ENCODE data around the gene PROB1. TPM values are rescaled to one million over a fixed set of nuclear protein-coding genes. Genes with fewer than 3 reads are reported as not detected.

Gene PROB1
- total and polyA plus RNA-seq, 2 of the 13 experiments (the other 11 are each of a cell fraction or from before 2014, with no cell fraction given): 0.69 to 1.1 TPM

DNA sequence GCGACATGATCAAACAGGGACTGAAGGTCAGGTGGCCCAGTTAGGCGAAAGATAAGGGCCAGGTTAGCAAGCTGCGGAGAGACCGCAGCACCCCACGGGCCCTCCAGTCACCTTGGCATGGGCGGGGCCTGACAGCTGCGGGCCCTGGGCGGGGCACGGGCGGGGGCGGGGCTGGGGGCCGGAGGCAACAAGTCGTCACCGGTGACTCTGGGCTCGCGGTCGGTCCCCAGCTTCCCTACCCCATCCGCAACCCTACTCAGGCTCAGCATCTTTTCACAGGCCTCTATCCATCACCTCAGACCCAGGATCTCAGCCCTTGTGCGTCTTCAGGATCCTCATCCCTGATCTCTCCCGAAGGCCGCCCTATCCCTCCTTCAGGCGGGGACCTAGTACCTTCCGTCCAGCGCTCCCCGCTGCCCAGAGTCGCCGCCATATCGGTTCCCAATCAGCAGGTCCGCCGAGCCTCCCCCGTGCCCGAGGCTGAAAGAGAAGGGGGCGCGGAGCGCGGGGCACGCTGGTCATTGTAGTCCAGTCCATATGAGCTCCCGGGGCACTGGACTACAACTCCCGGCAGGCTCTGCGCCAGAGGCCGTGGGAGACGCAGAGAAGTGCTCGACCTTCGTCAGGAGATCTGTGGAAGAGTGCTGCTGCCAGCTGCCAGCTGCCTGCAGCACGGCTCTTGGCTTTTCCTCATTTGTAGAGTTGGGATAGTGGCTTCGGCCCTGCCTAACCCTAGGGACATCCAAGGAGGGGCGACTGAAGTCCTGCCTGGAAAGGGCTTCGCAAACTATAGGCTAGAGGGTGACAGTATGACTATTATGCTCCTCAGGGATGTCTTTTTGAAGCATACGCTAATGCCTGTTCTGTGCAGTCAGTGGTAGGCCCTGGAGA is 44.4 kb upstream of the PROB1 start, which contains the start of gene DNAJC18 (continued):
- TF ChIP-seq, protein P1, sequence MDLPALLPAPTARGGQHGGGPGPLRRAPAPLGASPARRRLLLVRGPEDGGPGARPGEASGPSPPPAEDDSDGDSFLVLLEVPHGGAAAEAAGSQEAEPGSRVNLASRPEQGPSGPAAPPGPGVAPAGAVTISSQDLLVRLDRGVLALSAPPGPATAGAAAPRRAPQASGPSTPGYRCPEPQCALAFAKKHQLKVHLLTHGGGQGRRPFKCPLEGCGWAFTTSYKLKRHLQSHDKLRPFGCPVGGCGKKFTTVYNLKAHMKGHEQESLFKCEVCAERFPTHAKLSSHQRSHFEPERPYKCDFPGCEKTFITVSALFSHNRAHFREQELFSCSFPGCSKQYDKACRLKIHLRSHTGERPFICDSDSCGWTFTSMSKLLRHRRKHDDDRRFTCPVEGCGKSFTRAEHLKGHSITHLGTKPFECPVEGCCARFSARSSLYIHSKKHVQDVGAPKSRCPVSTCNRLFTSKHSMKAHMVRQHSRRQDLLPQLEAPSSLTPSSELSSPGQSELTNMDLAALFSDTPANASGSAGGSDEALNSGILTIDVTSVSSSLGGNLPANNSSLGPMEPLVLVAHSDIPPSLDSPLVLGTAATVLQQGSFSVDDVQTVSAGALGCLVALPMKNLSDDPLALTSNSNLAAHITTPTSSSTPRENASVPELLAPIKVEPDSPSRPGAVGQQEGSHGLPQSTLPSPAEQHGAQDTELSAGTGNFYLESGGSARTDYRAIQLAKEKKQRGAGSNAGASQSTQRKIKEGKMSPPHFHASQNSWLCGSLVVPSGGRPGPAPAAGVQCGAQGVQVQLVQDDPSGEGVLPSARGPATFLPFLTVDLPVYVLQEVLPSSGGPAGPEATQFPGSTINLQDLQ (CRISPR knock-in tag; IDR thresholded peaks at IDR 0.05): no peak
- peak; percentile 84 for TF ChIP-seq POLR2AphosphoS5 (IDR thresholded peaks at IDR 0.05; ENCODE audit: low read depth, low read length)
- TF ChIP-seq CHD2 (IDR thresholded peaks at IDR 0.05; ENCODE audit: low read depth, low read length): no peak
- no peak for TF ChIP-seq EZH2 (conservative IDR thresholded peaks at IDR 0.05; ENCODE audit: low read depth, low read length)
- 0 out of 2 replicates have a peak, but pooled peaks have one; percentile 60 for TF ChIP-seq ELF4 (CRISPR knock-in tag; IDR thresholded peaks at IDR 0.05; ENCODE audit: borderline replicate concordance)
- no peak for TF ChIP-seq REXO4 (CRISPR knock-in tag; IDR thresholded peaks at IDR 0.05; ENCODE audit: borderline replicate concordance)
- TF ChIP-seq NKX3-1 (CRISPR knock-in tag; IDR thresholded peaks at IDR 0.05): no peak
- TF ChIP-seq TMF1 (CRISPR knock-in tag; IDR thresholded peaks at IDR 0.05; ENCODE audit: low read depth): no peak
- TF ChIP-seq, protein P2, sequence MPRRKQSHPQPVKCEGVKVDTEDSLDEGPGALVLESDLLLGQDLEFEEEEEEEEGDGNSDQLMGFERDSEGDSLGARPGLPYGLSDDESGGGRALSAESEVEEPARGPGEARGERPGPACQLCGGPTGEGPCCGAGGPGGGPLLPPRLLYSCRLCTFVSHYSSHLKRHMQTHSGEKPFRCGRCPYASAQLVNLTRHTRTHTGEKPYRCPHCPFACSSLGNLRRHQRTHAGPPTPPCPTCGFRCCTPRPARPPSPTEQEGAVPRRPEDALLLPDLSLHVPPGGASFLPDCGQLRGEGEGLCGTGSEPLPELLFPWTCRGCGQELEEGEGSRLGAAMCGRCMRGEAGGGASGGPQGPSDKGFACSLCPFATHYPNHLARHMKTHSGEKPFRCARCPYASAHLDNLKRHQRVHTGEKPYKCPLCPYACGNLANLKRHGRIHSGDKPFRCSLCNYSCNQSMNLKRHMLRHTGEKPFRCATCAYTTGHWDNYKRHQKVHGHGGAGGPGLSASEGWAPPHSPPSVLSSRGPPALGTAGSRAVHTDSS (CRISPR knock-in tag; conservative IDR thresholded peaks at IDR 0.05): no peak
- TF ChIP-seq NFE2L1 (CRISPR knock-in tag; IDR thresholded peaks at IDR 0.05; ENCODE audit: borderline replicate concordance): no peak
- TF ChIP-seq GFI1 (CRISPR knock-in tag; IDR thresholded peaks at IDR 0.05; ENCODE audit: borderline replicate concordance): no peak
- TF ChIP-seq ONECUT2 (CRISPR knock-in tag; IDR thresholded peaks at IDR 0.05): no peak
- no peak for TF ChIP-seq ZNF773 (CRISPR knock-in tag; IDR thresholded peaks at IDR 0.05; ENCODE audit: borderline replicate concordance)
- no peak for TF ChIP-seq ZNF564 (CRISPR knock-in tag; IDR thresholded peaks at IDR 0.05)
- TF ChIP-seq ZNF18 (CRISPR knock-in tag; IDR thresholded peaks at IDR 0.05; ENCODE audit: insufficient replicate concordance): no peak
- TF ChIP-seq LCORL (IDR thresholded peaks at IDR 0.05): no peak
- peak; percentile 36; the same call in 1 of the 2 replicates for TF ChIP-seq LCORL (CRISPR knock-in tag; IDR thresholded peaks at IDR 0.05)
- TF ChIP-seq ZNF770 (CRISPR knock-in tag; IDR thresholded peaks at IDR 0.05): peak; percentile 51; the same call in 1 of the 2 replicates
- TF ChIP-seq MED13 (CRISPR knock-in tag; IDR thresholded peaks at IDR 0.05): no peak
- no peak for TF ChIP-seq ISX (CRISPR knock-in tag; conservative IDR thresholded peaks at IDR 0.05)
- no peak for TF ChIP-seq MAFF (IDR thresholded peaks at IDR 0.05; ENCODE audit: low read depth, low read length)
- no peak for TF ChIP-seq ZNF552 (CRISPR knock-in tag; IDR thresholded peaks at IDR 0.05; ENCODE audit: borderline replicate concordance)
- no peak for TF ChIP-seq SRF (IDR thresholded peaks at IDR 0.05; ENCODE audit: low read depth, low read length)
